ENCODE results near the gene AGFG1. TPM values are rescaled to one million over a fixed set of nuclear protein-coding genes. Genes with fewer than 3 reads are reported as not detected.
"Not testable (repeated sequence)": the region's sequence is repeated elsewhere in the genome, so short reads cannot be mapped to it uniquely, and the experiment has no call there.

Gene AGFG1
- total and polyA plus RNA-seq, 4 experiments from 2014 or later: 12.2 to 62.4 (median 46.1) TPM

DNA sequence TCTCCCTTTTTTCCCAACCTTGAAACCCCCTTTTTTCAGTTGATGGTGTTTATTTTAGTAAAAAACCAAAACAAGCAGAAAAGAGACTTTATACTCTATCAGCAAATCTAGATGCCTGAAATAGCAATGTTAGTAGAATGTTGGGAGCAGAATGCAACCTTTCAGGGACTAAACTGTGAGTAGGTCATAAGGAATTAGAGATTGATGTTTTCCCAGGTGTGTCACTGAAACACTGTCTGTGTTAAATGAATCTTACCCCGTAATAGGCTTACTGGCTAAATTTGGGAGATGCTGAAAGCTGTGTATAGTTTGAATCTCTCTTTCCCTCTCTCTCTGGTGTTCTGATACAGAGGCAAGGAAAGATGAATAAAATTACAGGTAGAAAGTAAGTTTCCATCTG is 43.8 kb downstream of the AGFG1 start:
- H3K27ac ChIP-seq (ENCODE audit: low read depth, low read length): no peak overlapping the region
- no peak for DNase-seq
- Mint-ChIP-seq H3K4me3 (no peak overlapping the region), H3K27me3 (no peaks in the 10 kb centered on the region), H3K27ac (no peak overlapping the region), H3K4me1 (peaks cover 57 to 79% (median 67%) of the 10 kb centered on the region in 4 donors), H3K9me3 (no peaks in the 10 kb centered on the region), H3K36me3 (peaks cover 11 to 13% of the 10 kb centered on the region in 2 donors)
- ChIA-PET CTCF (ENCODE audit: partially characterized antibody) (interaction anchor here (1.1 kb wide), 1 partner anchor 12 kb away, joined by 3 read pairs; no protein-coding TSS in a partner anchor), POLR2A (ENCODE audit: partially characterized antibody) (no interaction called here)
- no peaks in the 10 kb centered on the region for H3K27me3 ChIP-seq (ENCODE audit: insufficient read depth, low read length)
- H3K36me3 ChIP-seq (ENCODE audit: insufficient read depth, low read length): no peaks in the 10 kb centered on the region
- H3K9me3 ChIP-seq (ENCODE audit: control insufficient read depth in 1 of 2, low read length in 2 of 2): no peaks in the 10 kb centered on the region
- intact Hi-C loops (cut with micrococcal nuclease): no loop called here
- no peak overlapping the region for H3K4me3 ChIP-seq (ENCODE audit: low read length in 2 of 2)
- H3K4me1 ChIP-seq (ENCODE audit: insufficient read depth, low read length): peaks cover 56% of the 10 kb centered on the region

GRCh38 chr2:227517724-227518123 is 45.8 kb downstream of the AGFG1 start:
- ChIA-PET POLR2A (ENCODE audit: partially characterized antibody) (no interaction called here), CTCF (ENCODE audit: partially characterized antibody) (no interaction called here)
- no peak overlapping the region for H3K4me3 ChIP-seq (ENCODE audit: low read length in 2 of 2)
- Mint-ChIP-seq H3K36me3 (peaks cover 16 to 24% of the 10 kb centered on the region in 2 donors), H3K4me3 (no peak overlapping the region), H3K4me1 (peaks cover 44 to 69% (median 56%) of the 10 kb centered on the region in 4 donors), H3K27me3 (no peaks in the 10 kb centered on the region), H3K9me3 (no peaks in the 10 kb centered on the region), H3K27ac (no peak overlapping the region)
- no peak for DNase-seq
- H3K4me1 ChIP-seq (ENCODE audit: insufficient read depth, low read length): peaks cover 36% of the 10 kb centered on the region
- H3K36me3 ChIP-seq (ENCODE audit: insufficient read depth, low read length): no peaks in the 10 kb centered on the region
- no peaks in the 10 kb centered on the region for H3K27me3 ChIP-seq (ENCODE audit: insufficient read depth, low read length)
- no peaks in the 10 kb centered on the region for H3K9me3 ChIP-seq (ENCODE audit: control insufficient read depth in 1 of 2, low read length in 2 of 2)
- no peak overlapping the region for H3K27ac ChIP-seq (ENCODE audit: low read depth, low read length)
- intact Hi-C loops (cut with micrococcal nuclease): no loop called here

- H3K9me3 Mint-ChIP-seq; H3K9me3 ChIP-seq (ENCODE audit: control insufficient read depth in 1 of 2, low read length in 2 of 2); H3K4me3 ChIP-seq (ENCODE audit: low read length in 2 of 2); intact Hi-C loops (cut with micrococcal nuclease); POLR2A ChIA-PET (ENCODE audit: partially characterized antibody); H3K27ac ChIP-seq (ENCODE audit: low read depth, low read length); H3K4me3 Mint-ChIP-seq; H3K27ac Mint-ChIP-seq; DNase-seq; H3K36me3 ChIP-seq (ENCODE audit: insufficient read depth, low read length); H3K27me3 Mint-ChIP-seq; H3K27me3 ChIP-seq (ENCODE audit: insufficient read depth, low read length): not testable (repeated sequence)
- CTCF ChIA-PET (ENCODE audit: partially characterized antibody): interaction anchor here (0.7 kb wide), 1 partner anchor 36 kb away, joined by 3 read pairs; no protein-coding TSS in a partner anchor
- peaks cover 16 to 27% of the 10 kb centered on the region in 2 donors for H3K36me3 Mint-ChIP-seq
- peaks cover 38 to 69% (median 50%) of the 10 kb centered on the region in 4 donors for H3K4me1 Mint-ChIP-seq
- H3K4me1 ChIP-seq (ENCODE audit: insufficient read depth, low read length): peaks cover 31% of the 10 kb centered on the region
Observed at GRCh38 chr2:227518278-227518865, 46.4 kb downstream of the AGFG1 start.

- H3K4me3 Mint-ChIP-seq; H3K4me3 ChIP-seq (ENCODE audit: low read length in 2 of 2); H3K27me3 Mint-ChIP-seq; H3K27ac ChIP-seq (ENCODE audit: low read depth, low read length); H3K27me3 ChIP-seq (ENCODE audit: insufficient read depth, low read length); H3K27ac Mint-ChIP-seq; DNase-seq; POLR2A ChIA-PET (ENCODE audit: partially characterized antibody); H3K4me1 ChIP-seq (ENCODE audit: insufficient read depth, low read length); H3K9me3 ChIP-seq (ENCODE audit: control insufficient read depth in 1 of 2, low read length in 2 of 2); intact Hi-C loops (cut with micrococcal nuclease); CTCF ChIA-PET (ENCODE audit: partially characterized antibody); H3K36me3 ChIP-seq (ENCODE audit: insufficient read depth, low read length); H3K9me3 Mint-ChIP-seq: not testable (repeated sequence)
- peaks cover 22 to 48% (median 28%) of the 10 kb centered on the region in 4 donors for H3K4me1 Mint-ChIP-seq
- peaks cover 17 to 45% of the 10 kb centered on the region in 2 donors for H3K36me3 Mint-ChIP-seq
Observed at GRCh38 chr2:227521178-227521577, 49.2 kb downstream of the AGFG1 start.

GRCh38 chr2:227524665-227525064 is 52.7 kb downstream of the AGFG1 start:
- Mint-ChIP-seq H3K27ac (peak overlapping the region in 1 of 7 donors; percentile 7), H3K4me1 (peaks cover 10 to 28% (median 19%) of the 10 kb centered on the region in 4 donors), H3K4me3 (no peak overlapping the region), H3K27me3 (no peaks in the 10 kb centered on the region), H3K9me3 (no peaks in the 10 kb centered on the region), H3K36me3 (peaks cover 27 to 68% of the 10 kb centered on the region in 2 donors)
- Histone ChIP-seq H3K27ac (ENCODE audit: low read depth, low read length) (no peak overlapping the region), H3K4me3 (ENCODE audit: low read length in 2 of 2) (no peak overlapping the region), H3K36me3 (ENCODE audit: insufficient read depth, low read length) (peaks cover 13% of the 10 kb centered on the region), H3K4me1 (ENCODE audit: insufficient read depth, low read length) (no peaks in the 10 kb centered on the region), H3K9me3 (ENCODE audit: control insufficient read depth in 1 of 2, low read length in 2 of 2) (no peaks in the 10 kb centered on the region), H3K27me3 (ENCODE audit: insufficient read depth, low read length) (no peaks in the 10 kb centered on the region)
- POLR2A ChIA-PET (ENCODE audit: partially characterized antibody): no interaction called here
- no peak for DNase-seq
- CTCF ChIA-PET (ENCODE audit: partially characterized antibody): no interaction called here
- intact Hi-C loops (cut with micrococcal nuclease): no loop called here

DNA sequence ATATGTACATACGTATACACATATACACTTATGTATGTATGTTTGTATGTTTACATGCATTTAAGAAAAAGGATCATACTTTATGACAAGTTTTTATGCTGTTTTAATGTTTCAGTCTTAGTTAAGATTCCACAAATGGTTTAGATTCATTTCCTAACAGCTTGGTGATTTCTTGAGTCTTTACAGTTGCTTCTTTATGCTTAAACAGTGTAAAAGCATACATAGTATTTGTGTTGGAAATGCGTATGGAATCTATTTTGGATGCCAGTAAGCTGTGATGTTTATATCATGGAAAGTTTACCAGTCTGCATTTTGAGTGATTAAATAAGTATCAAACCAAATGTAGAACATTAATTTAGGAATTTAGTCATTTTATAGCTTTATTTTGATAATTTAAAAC is 55.4 kb downstream of the AGFG1 start:
- POLR2A ChIA-PET (ENCODE audit: partially characterized antibody): no interaction called here
- Histone ChIP-seq H3K4me3 (ENCODE audit: low read length in 2 of 2) (no peak overlapping the region), H3K9me3 (ENCODE audit: control insufficient read depth in 1 of 2, low read length in 2 of 2) (no peaks in the 10 kb centered on the region), H3K27me3 (ENCODE audit: insufficient read depth, low read length) (no peaks in the 10 kb centered on the region), H3K27ac (ENCODE audit: low read depth, low read length) (no peak overlapping the region), H3K36me3 (ENCODE audit: insufficient read depth, low read length) (peaks cover 13% of the 10 kb centered on the region), H3K4me1 (ENCODE audit: insufficient read depth, low read length) (no peaks in the 10 kb centered on the region)
- H3K9me3 Mint-ChIP-seq: no peaks in the 10 kb centered on the region
- H3K4me3 Mint-ChIP-seq: no peak overlapping the region
- no peaks in the 10 kb centered on the region for H3K27me3 Mint-ChIP-seq
- H3K27ac Mint-ChIP-seq: no peak overlapping the region
- peaks cover 1 to 15% (median 8%) of the 10 kb centered on the region in 4 donors for H3K4me1 Mint-ChIP-seq
- intact Hi-C loops (cut with micrococcal nuclease): no loop called here
- no peak for DNase-seq
- peaks cover 26 to 72% of the 10 kb centered on the region in 2 donors for H3K36me3 Mint-ChIP-seq
- CTCF ChIA-PET (ENCODE audit: partially characterized antibody): no interaction called here

- no peaks in the 10 kb centered on the region for H3K27me3 ChIP-seq (ENCODE audit: insufficient read depth, low read length)
- no peaks in the 10 kb centered on the region for H3K27me3 Mint-ChIP-seq
- H3K9me3 Mint-ChIP-seq: no peaks in the 10 kb centered on the region
- ChIA-PET CTCF (ENCODE audit: partially characterized antibody) (interaction anchor here (1.0 kb wide), 1 partner anchor 12 kb away, joined by 3 read pairs; no protein-coding TSS in a partner anchor), POLR2A (ENCODE audit: partially characterized antibody) (no interaction called here)
- peak overlapping the region in 5 of 7 donors; percentile 19 to 72 (median 30) for H3K27ac Mint-ChIP-seq
- H3K36me3 Mint-ChIP-seq: peaks cover 35 to 74% of the 10 kb centered on the region in 2 donors
- peaks cover 0 to 11% (median 2%) of the 10 kb centered on the region in 4 donors for H3K4me1 Mint-ChIP-seq
- no peaks in the 10 kb centered on the region for H3K4me1 ChIP-seq (ENCODE audit: insufficient read depth, low read length)
- H3K4me3 Mint-ChIP-seq: no peak overlapping the region
- DNase-seq: no peak
- peaks cover 21% of the 10 kb centered on the region for H3K36me3 ChIP-seq (ENCODE audit: insufficient read depth, low read length)
- H3K4me3 ChIP-seq (ENCODE audit: low read length in 2 of 2): no peak overlapping the region
- H3K9me3 ChIP-seq (ENCODE audit: control insufficient read depth in 1 of 2, low read length in 2 of 2): no peaks in the 10 kb centered on the region
- intact Hi-C loops (cut with micrococcal nuclease): no loop called here
- no peak overlapping the region for H3K27ac ChIP-seq (ENCODE audit: low read depth, low read length)
Observed at GRCh38 chr2:227528803-227529202, 56.8 kb downstream of the AGFG1 start.
